OCI-LY3 (cell line): ENCODE measurements around the gene DMAC2.

ENCODE experiments used
- EZH2phosphoT487 ChIP-seq: fragments of 200-600 bp; shearing (Covaris generic); IDR thresholded peaks from 2 replicates; pipeline ENCODE4 v1.6.1; 2018; ENCODE audit warnings: antibody characterized with exemption, mixed run types, low read depth
- TF ChIP-seq, protein P1 (sequence below): fragments of 200-600, 300-600 bp; sonication (generic); IDR thresholded peaks from 2 replicates; pipeline ENCODE4 v1.5.1; 2014; ENCODE audit warnings: antibody characterized with exemption, low read length, low read depth

DNA sequence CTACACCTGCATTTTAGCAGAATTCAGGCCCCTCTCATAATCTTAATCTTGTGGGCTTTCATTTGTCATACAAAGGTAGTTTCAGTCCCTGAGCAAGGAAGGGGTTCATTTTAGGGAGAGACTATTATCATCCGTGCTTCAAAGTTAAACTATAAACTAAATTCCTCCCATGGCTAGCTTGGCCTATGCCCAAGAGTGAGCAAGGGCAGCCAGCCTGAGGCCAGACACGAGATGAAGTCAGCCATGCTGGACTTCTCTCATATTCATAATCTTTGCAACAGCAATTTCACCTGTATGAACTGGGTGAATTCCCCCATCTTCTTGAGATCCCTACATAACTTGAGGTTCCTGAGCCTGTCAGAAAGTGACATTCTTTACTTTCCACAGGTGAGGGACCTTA is 16.2 kb upstream of the DMAC2 start:
- TF ChIP-seq, protein P1, sequence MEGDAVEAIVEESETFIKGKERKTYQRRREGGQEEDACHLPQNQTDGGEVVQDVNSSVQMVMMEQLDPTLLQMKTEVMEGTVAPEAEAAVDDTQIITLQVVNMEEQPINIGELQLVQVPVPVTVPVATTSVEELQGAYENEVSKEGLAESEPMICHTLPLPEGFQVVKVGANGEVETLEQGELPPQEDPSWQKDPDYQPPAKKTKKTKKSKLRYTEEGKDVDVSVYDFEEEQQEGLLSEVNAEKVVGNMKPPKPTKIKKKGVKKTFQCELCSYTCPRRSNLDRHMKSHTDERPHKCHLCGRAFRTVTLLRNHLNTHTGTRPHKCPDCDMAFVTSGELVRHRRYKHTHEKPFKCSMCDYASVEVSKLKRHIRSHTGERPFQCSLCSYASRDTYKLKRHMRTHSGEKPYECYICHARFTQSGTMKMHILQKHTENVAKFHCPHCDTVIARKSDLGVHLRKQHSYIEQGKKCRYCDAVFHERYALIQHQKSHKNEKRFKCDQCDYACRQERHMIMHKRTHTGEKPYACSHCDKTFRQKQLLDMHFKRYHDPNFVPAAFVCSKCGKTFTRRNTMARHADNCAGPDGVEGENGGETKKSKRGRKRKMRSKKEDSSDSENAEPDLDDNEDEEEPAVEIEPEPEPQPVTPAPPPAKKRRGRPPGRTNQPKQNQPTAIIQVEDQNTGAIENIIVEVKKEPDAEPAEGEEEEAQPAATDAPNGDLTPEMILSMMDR: no peak
- TF ChIP-seq EZH2phosphoT487: no peak
